GM19025 (cell line): ENCODE results near the gene INPP4A.

ENCODE experiments used
- ATAC-seq: cut with Tn5 transposase; IDR thresholded peaks from one replicate; pipeline ENCODE4 v1.9.1; 2021; ENCODE audit warnings: mild to moderate bottlenecking, low read depth, moderate library complexity; ENCODE audit not compliant: unreplicated experiment

The INPP4A gene

DNA sequence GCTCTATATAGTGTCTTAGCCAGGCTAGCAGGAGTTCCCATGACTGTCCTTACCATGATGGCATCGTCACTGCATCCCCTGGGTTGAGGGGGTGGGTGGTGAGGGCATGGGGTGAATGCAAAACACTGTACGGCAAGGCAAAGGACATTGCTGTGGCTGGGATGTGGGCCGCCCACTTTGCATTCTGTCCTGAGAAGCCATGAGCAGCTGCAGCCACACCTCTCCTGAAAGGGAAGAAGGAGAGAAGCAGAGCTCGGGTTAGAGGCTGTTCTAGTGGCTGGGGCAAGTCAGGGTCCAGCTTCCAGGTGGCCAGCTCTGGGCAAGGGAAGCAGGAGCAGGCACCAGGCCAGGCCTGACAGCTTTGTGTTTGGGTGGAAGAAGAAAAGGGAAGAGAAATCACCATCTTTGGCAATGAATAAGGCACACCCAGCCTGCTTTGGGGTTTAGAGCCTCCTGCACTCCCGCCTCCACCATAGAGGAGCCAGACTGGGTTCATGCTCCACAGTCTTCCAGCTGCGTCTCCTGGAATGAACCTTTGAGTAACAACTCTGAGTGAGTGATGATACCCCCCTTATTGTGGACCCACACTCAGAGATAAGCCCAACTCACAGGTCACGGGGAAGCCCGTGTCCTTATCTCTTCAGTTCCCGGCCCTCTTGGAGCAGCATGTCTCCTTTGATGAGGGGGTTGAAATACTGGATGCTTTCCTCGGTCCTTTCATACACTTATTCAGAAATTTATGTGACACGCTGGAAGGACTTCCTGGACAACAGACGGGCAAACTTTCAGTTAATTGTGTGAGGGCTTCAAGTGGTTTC, 63.4 kb downstream of the INPP4A start:
- no peak for ATAC-seq

DNA sequence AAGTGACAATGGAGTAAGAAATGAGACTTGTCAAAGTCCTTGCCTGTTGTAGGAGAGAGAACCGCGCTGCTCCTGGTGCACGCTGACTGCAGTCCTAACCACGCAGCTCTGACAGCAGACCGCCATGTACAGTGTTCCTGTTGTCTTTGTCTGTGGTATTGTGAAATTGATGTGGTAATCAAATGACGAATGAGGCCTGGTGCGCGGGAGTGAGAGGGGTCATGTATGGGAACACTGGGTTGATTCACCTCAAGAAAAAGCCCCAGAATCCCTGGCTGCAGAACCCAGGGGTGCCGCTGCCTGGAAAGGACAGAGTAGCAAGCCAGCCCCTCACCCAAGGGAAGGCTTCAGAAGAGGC, 64.0 kb downstream of the INPP4A start:
- no peak for ATAC-seq

DNA sequence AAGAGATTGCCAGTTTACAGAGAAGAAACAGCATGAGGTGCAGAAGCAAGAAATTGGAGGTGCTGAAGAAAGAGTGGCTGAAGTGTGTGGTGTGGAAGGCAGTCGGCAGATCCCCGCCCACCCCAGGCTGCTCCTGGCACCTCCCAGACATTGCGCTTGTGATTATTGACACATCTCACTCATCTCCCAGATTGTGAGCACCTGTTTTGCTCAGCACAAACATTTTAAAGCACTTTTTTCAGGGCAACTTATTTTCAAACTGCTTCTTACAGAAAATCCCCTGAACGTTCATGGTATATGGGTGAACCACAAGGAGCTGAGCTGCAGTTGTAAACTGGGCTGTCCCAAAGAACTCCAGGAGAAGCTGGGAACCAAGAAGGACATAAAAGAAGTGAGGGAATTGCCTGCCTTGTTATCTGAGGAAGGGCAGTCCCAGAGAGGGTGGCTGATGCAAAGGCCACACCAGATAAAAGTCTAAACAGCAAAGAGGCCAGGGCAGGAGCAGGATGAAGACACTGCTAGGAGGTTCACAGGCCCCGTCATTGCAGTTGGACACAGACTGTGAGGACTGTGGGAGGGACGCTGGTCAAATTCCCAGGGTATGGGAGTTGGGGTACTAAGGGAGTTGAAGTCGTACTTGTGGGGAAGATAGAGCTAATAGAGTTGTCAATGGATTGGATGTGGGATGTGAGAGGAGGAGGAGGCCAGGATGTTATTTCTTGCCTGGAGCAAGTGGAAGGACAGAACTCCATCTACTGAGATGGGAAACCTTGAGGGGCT, 65.1 kb downstream of the INPP4A start:
- no peak for ATAC-seq

DNA sequence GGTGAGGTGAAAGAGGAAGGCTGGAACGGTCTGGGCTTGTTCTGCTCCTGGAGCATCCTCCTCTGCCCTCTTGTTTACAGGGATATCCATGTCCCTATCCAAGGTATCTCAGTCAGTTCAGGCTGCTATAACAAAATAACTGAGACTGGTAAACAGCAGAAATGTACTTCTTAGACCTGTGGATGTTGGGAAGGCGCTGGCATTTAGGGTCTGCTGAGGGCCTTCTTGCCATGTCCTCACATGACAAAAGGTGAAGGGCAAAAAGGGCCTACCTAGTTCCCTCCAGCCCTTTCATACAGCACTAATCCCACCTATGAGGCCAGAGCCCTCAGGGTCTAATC, 65.6 kb downstream of the INPP4A start:
- no peak for ATAC-seq

DNA sequence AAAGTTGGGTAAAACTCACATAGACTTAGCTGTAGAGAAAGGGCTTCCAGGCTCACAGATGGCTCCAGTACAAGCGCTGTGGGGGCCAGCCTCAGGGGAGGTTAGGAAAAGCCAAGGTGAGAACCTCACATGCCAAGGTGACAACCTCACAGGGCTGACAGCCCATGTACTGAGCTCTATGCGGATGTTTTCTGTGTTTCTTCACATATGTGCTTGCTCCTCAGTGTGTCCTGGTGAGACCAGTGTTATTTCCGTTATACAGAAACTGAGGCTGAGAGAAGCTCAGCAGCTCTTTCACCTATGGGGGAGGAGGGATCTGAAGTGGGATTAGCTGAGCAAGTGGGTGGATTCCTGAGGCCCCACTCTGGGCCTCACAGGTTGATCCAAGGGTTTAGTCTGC, 67.3 kb downstream of the INPP4A start:
- no peak for ATAC-seq

DNA sequence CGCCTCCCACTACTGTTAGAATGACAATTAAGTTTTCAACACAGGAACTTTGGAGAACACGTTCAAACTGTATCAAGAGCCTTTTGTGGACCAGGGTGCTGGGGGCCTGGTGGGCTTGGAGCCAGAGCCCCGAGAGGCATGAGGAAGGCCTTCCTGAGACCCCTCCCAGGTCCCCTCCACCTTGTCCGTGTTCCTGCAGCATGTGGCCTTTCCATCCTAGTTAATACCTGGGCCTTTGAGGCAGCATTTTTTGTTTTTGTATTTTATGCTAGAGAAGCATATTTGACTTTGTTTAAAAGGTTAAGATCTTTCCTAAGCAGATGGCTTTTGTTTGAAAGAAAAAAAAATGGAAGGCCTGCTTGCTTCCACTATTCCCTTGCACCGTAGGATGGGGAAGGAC, 68.0 kb downstream of the INPP4A start:
- no peak for ATAC-seq

DNA sequence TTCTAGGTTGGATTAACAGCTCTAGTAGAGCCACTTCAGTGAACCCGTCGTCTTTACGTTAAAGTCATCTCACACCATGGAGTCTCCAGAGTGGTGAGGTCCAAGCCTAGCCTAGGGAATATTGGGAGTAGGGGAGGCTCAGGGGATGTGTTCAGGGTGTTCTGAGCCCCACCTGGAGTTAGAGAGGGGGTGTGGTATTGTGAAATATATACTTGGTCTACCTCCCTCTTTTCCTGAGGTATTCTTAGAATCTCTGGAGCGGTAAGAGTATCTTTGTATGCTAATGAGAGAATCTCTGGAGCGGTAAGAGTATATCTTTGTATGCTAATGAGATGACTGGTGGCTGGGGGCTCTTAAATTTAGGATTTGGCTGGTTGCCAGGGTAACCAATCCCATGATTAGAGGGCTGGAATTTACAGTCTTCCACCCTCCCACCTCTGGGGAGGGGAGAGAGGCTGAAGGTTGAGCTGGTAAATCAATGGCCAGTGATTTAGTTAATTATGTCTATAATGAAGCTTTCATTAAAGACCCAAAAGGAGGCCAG, 69.5 kb downstream of the INPP4A start:
- ATAC-seq, result no peak

DNA sequence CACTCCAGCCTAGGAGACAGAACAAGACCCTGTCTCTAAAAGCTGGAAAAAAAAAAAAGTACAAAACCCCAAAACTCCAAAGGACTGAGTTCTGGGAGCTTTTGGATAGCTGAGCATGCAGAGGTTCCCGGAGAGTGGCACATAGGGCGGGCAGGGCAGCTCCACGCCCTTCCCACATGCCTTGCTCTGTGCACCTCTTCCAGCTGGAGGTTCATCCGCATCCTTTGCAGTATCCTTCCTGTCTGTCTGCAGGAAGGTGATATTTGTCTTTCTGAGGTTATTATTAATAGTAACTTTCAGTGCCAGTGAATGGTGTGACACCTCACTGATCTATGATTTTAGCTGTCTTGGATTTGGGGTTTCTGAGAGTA, 70.2 kb downstream of the INPP4A start:
- ATAC-seq, result no peak

DNA sequence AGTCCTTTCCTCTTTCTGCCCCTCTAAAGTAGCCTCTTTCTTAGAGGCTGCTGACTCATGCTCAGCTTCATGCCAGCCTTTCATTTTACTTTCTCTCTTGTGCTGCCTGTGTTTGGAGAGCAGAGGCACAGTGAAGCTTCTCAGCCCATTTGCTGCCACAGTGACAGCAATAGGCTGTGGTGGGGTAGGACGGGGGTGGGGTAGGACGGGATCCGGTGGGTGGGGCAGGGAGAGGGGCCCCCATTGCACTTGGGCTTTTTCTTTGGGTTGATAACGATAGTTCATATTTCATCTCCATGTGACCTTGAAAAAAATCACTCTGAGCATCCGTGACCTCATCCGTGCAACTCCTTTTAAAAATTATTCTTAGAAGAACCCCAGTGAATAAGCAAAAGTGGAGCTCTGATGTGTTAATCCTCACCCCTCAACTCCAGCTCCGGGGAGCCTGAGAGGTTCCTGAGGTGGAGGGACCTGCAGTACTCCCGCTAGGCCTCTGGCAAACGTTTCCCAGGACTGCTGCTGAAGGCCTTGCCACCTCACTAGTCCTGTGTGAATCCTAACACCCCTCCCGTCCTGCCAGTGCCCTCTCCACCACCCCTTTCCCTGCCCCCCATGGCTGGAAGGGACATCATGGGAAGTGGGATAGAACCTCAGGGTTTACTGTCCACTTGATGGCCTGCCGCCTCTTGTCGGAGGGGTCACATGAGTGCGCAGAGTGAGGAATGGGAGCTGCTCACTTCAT, 70.8 kb downstream of the INPP4A start:
- ATAC-seq, result no peak

DNA sequence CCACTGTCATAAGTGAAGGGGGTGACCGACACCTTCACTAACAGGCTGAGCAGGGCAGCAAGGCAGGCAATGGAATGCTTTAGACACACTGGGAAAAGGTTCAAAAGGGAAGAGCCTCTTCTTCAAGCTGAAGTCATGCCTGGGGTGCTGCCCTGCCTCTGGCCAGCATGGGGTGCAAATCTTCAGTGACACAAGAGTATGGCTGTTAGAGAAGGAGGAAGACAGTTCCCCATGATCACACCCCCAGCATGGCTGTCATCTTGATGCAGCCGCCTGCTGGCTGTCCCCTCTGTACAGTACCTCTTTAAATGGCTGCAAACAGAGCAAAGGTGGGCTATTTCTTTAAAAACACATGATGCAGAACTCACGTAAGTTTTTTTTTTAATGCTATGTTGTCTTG, 71.9 kb downstream of the INPP4A start:
- ATAC-seq, result no peak

DNA sequence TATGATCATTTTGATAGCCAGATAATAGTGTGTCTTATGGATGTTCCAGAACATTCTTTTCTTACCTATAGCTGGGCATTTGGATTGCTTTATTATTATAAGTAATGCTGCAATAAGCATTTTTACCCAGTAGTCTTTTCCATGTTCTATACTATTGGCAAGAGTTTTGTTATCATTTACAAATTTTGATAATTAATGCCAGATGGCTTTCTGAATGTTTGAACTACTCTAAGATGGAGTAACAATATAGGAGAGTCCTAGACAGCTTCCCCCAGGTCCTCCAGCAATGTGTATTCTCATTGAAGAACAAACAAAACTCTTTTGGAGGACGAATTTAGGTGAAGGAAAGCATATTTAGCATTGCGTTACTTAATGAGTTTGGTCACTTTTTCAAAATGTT, 73.0 kb downstream of the INPP4A start:
- no peak for ATAC-seq

DNA sequence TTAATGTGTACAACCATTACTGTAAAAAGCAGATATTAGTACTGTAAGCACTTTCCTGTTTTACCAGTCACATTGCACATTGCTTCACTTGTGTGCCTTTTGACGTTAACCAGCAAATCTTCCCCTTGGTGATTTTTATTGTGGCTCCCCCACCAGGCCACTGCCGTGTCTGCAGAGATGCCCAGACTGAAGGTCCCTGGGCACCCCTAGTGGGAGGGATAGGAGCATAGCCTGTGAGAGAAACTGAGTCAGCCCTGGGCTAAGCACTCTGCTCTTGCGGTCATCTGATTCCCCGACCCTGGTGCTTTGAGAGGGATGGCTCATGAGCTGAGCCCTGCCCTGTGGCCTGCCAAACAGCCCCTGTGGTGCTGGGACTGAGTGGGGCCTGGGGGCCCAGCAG, 73.4 kb downstream of the INPP4A start:
- ATAC-seq, result no peak

DNA sequence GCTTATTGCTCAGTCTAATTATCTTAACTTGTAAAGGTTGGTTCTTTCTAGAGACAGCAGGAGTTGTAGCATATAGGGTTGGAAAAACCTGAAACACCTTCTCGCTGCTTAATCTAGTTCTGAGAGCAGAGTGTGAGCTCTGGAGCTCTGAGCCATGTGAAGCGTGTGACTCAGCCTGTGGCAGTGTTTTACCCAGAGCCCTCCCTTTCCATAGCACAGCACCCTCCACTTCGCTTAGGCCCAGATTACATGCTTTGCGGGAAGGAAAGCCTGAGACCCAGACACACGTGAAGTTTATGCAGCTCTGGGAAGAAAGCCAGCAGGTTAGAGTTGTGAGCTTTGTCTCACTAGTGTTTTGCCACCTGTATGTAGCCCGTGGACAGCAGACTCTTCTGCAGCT, 74.5 kb downstream of the INPP4A start:
- no peak for ATAC-seq

DNA sequence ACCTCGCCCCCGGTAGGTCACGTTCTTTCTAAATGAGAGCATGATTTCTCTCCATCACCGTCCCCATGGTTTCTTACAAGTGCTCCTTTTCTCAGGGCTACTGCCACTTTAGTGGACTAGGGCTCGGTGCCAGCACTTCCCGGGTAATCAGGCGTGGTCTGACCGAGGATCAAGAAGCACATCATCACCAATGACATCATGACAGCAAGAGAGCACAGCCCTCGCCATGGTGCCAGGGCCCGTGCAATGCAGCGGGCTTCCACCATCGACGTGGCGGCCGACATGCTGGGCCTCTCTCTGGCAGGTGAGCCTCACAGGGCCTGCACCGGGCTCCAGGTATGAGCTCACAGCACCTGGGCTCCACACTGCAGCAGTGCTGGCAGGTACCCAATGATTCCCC, 75.2 kb downstream of the INPP4A start:
- ATAC-seq, result no peak

DNA sequence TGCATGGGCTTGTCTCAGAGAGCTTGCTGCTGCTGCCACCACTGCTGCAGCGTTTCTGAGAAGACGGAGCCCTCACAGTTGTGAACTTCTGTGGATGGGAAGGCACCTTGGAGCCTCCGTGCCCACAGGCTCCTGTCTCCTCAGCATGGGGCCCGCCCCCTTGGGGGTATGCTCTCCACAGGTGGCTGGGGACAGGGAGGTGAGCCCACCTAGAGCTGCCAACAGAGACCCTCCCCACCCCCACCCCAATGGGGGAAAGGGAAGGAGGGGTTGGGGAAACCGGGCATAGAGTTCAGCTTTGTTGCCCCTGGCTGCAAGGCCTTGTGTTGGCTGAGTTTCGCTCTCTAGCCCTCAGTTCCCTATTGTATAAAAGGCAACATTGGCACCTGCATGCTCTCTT, 76.1 kb downstream of the INPP4A start:
- ATAC-seq, result no peak

DNA sequence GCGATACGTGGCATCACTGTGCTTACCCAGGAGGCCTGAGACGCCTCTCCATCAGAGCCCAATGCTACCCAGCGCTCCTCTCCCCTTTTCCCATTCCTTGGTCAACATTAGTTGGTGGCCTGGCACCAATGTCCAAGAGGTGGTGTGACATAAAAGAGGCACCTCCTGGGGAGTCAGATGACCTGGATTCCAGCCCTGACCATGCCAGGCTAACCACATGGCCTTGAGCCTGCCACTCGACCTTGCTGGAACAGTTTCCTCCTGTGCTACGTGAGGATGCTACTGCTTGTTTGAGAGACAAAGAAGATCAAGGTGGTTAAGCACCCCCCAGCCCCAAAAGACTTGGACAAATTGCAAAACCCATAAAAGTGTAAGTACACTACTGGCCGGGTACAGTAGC, 76.6 kb downstream of the INPP4A start:
- ATAC-seq, result no peak

DNA sequence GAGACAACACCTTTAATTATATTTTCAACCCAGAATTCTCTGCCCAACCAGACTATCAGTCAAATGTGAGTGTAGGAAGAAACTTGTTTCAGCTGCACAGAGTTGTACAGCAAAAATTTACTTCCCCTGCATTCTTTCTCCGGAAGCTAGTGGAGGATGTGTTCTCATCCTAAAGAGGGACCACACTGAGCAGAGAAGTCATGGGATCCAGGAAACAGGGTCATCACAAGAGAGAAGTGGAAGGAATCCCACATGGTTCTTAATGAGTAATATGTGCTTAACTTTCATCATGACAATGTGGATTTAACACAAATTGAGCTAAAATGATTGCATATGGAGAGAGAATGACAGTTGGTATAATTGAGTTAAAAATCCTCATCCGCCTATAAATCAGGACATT, 78.2 kb downstream of the INPP4A start:
- no peak for ATAC-seq

DNA sequence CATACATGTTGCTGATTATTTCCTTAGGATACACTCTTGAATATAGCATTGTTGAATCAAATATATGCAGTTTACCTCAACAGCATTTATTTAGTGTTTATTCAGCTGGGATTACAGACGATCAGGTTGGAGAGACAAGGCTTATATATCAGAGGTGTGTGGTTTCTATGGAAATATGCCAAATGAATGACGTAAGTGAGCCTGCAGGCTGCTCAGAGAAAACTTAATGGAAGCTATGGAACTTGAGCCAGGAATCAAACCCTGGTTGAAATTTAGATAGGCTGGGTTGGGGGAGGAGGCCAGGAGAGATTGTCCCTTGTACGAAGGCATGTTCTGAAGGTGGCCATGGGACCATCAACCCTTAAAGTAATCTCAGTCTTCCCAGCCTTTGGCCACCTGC, 79.5 kb downstream of the INPP4A start:
- no peak for ATAC-seq

DNA sequence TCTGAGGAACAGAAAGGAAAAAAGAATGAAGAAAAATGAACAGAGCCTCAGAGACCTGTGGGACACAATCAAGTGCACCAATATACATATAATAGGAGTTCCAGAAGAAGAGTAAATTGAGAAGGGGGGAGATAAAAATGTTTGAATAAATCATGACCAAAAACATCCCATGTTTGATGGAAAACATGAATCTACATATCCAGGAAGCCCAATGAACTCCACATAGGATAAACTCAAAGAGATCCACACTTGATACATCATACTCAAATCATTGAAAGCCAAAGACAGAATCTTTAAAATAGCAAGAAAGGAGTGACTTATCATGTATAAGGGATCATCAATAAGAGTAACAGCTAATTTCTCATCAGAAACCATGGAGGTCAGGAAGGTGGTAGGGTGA, 83.7 kb downstream of the INPP4A start:
- no peak for ATAC-seq

DNA sequence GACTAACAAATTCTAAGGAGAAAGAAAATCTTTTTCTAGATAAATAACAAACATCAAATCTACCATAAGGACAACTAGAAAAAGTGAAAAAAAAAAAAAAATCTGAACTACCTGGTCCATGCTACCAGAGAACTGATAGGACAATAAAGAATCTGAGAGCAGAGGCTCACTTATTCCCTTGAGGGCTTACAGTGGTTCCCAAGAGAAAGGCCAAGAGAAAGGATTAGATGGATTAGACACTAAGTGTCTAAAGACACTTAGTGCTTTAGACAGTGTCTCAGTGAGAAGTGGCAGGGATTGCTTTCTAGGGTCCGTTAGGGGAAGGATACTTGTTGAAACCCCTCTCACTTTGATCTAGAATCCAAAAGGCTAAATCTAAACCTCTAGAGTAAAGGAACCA, 85.5 kb downstream of the INPP4A start:
- no peak for ATAC-seq

DNA sequence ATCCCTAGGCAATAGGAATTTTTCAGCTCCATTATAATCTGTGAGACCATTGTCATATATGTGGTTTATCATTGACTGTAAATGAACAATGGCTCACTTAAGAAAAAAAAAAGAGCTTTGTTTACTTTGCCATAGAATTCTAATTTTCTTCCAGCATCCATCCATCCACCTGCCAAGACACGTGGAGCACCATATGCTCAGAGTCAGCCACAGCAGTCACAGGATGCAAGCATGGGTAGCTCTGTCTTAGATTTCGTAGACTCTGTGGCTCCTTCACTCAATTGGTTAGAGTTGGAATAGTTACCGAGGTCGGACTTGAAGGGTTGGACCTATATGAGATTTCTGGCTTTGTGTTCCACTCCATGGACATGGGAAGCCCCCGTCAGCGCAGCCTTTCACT, 88.1 kb downstream of the INPP4A start:
- no peak for ATAC-seq
